Thymus (tissue), 11 donors: ENCODE measurements around the gene BMP7. TPM values are rescaled to one million over a fixed set of nuclear protein-coding genes. Genes with fewer than 3 reads are reported as not detected.
A peak's percentile ranks its signal among the peaks of the same experiment; 100 is the strongest.
"Not testable (repeated sequence)": the region's sequence is repeated elsewhere in the genome, so short reads cannot be mapped to it uniquely, and the experiment has no call there.

ENCODE experiments used
- DNase-seq, 9 donors: peaks; one replicate each; pipeline ENCODE4 v3.0.0-alpha.2; 2013; ENCODE audit warnings: low spot score in 9 of 9, low read depth in 6 of 9, missing footprints in 1 of 9
- H3K27ac ChIP-seq, 2 donors: one replicate each; pipeline ENCODE4 v1.5.1; 2013; ENCODE audit warnings: control low read depth in 1 of 2, low read depth in 1 of 2, low read length in 1 of 2, mild to moderate bottlenecking in 1 of 2, moderate library complexity in 1 of 2
- H3K27me3 ChIP-seq, 2 donors: one replicate each; pipeline ENCODE4 v1.5.1; 2013; ENCODE audit warnings: low read length in 1 of 2; ENCODE audit not compliant: control insufficient read depth in 2 of 2, insufficient read depth in 1 of 2
- H3K36me3 ChIP-seq, 2 donors: one replicate each; pipeline ENCODE4 v1.5.1; 2013; ENCODE audit warnings: low read length in 1 of 2, mild to moderate bottlenecking in 1 of 2, moderate library complexity in 1 of 2; ENCODE audit not compliant: control insufficient read depth in 2 of 2, insufficient read depth in 2 of 2
- H3K4me1 ChIP-seq, 2 donors: one replicate each; pipeline ENCODE4 v1.5.1; 2013; ENCODE audit warnings: low read length in 2 of 2; ENCODE audit not compliant: control insufficient read depth in 2 of 2, insufficient read depth in 2 of 2
- H3K4me3 ChIP-seq, 2 donors: one replicate each; pipeline ENCODE4 v1.5.1; 2013; ENCODE audit warnings: low read length in 2 of 2, control low read depth in 1 of 2, mild to moderate bottlenecking in 1 of 2
- H3K9me3 ChIP-seq, 2 donors: one replicate each; pipeline ENCODE4 v1.5.1; 2013; ENCODE audit warnings: low read length in 1 of 2, mild to moderate bottlenecking in 1 of 2; ENCODE audit not compliant: control insufficient read depth in 2 of 2, insufficient read depth in 1 of 2
- WGBS: extraction: QIAGEN DNeasy Blood & Tissue Kit; methylation state at CpG from one replicate; pipeline ENCODE4 v1.1.7; 2013; 5-methylcytosine and 5-hydroxymethylcytosine counted together
- polyA plus RNA-seq: library from polyadenylated mRNA; stranded (reverse); fragments of 200-250 nt; gene quantifications from one replicate; pipeline ENCODE4 v1.2.3, GENCODE V29; 2013
- total RNA-seq: library from RNA; stranded (reverse); fragments of 120-200 nt; gene quantifications from one replicate; pipeline ENCODE4 v1.2.4, GENCODE V29; 2013
- donor health status: healthy.

The BMP7 gene
- total and polyA plus RNA-seq, 2 donors, result 2.4 to 6.3 TPM

- whole genome bisulfite sequencing, result 15% methylated on average over 29 of the region's 29 CpGs
- H3K27ac ChIP-seq, DNase-seq, H3K9me3 ChIP-seq, H3K36me3 ChIP-seq: not testable (repeated sequence)
- peak overlapping the region; percentile 25 to 33 for H3K4me3 ChIP-seq
- H3K27me3 ChIP-seq, result peaks cover 81 to 96% of the 10 kb centered on the region in 2 donors
- peaks cover 0 to 12% of the 10 kb centered on the region in 2 donors for H3K4me1 ChIP-seq
These were observed 1.5 kb downstream of the BMP7 start for GRCh38 chr20:57264908-57265335.

- peak overlapping the region in 1 of 2 donors; percentile 17 for H3K4me3 ChIP-seq
- peaks cover 0 to 12% of the 10 kb centered on the region in 2 donors for H3K4me1 ChIP-seq
- DNase-seq, result no peak
- peak overlapping the region; percentile 31 to 32 for H3K27ac ChIP-seq
- H3K36me3 ChIP-seq, result no peaks in the 10 kb centered on the region
- WGBS, result 7% methylated on average over 54 of the region's 54 CpGs
- peaks cover 0 to 1% of the 10 kb centered on the region in 2 donors for H3K9me3 ChIP-seq
- H3K27me3 ChIP-seq, result peaks cover 84 to 97% of the 10 kb centered on the region in 2 donors
These were observed 2.3 kb downstream of the BMP7 start for GRCh38 chr20:57263801-57264792.

GRCh38 chr20:57262784-57263609 lies 3.4 kb downstream of the BMP7 start:
- peak overlapping the region; percentile 7 to 65 for H3K27ac ChIP-seq
- H3K4me1 ChIP-seq, result peaks cover 0 to 12% of the 10 kb centered on the region in 2 donors
- H3K9me3 ChIP-seq, result peaks cover 0 to 1% of the 10 kb centered on the region in 2 donors
- no peaks in the 10 kb centered on the region for H3K36me3 ChIP-seq
- 30% methylated on average over 10 of the region's 10 CpGs for WGBS
- DNase-seq, result no peak
- H3K27me3 ChIP-seq, result peaks cover 86 to 93% of the 10 kb centered on the region in 2 donors
- no peak overlapping the region for H3K4me3 ChIP-seq

GRCh38 chr20:57262301-57262700 lies 4.1 kb downstream of the BMP7 start:
- Histone ChIP-seq H3K4me1 (peaks cover 0 to 12% of the 10 kb centered on the region in 2 donors), H3K4me3 (no peak overlapping the region), H3K27me3 (peaks cover 82 to 90% of the 10 kb centered on the region in 2 donors), H3K36me3 (no peaks in the 10 kb centered on the region), H3K27ac (no peak overlapping the region), H3K9me3 (peaks cover 0 to 1% of the 10 kb centered on the region in 2 donors)
- no peak for DNase-seq
- WGBS, result 56% methylated on average over 10 of the region's 10 CpGs

- Histone ChIP-seq H3K4me3 (no peak overlapping the region), H3K27ac (peak overlapping the region in 1 of 2 donors; percentile 37), H3K9me3 (peaks cover 0 to 1% of the 10 kb centered on the region in 2 donors), H3K36me3 (no peaks in the 10 kb centered on the region), H3K27me3 (peaks cover 76 to 83% of the 10 kb centered on the region in 2 donors), H3K4me1 (peaks cover 0 to 12% of the 10 kb centered on the region in 2 donors)
- DNase-seq, result no peak
- WGBS, result 51% methylated on average over 13 of the region's 13 CpGs
These were observed 4.8 kb downstream of the BMP7 start for GRCh38 chr20:57261457-57262251.

GRCh38 chr20:57260934-57261333 lies 5.5 kb downstream of the BMP7 start:
- Histone ChIP-seq H3K27me3 (peaks cover 69 to 78% of the 10 kb centered on the region in 2 donors), H3K4me3 (no peak overlapping the region), H3K4me1 (peaks cover 0 to 12% of the 10 kb centered on the region in 2 donors), H3K36me3 (no peaks in the 10 kb centered on the region), H3K9me3 (peaks cover 0 to 1% of the 10 kb centered on the region in 2 donors), H3K27ac (peak overlapping the region in 1 of 2 donors; percentile 40)
- WGBS, result 26% methylated on average over 14 of the region's 14 CpGs
- DNase-seq, result no peak

- no peak for DNase-seq
- H3K27me3 ChIP-seq, result peaks cover 62 to 71% of the 10 kb centered on the region in 2 donors
- 70% methylated on average over 23 of the region's 23 CpGs for WGBS
- peaks cover 0 to under 1% of the 10 kb centered on the region in 2 donors for H3K9me3 ChIP-seq
- no peaks in the 10 kb centered on the region for H3K36me3 ChIP-seq
- H3K4me1 ChIP-seq, result peaks cover 0 to 12% of the 10 kb centered on the region in 2 donors
- no peak overlapping the region for H3K27ac ChIP-seq
- H3K4me3 ChIP-seq, result no peak overlapping the region
These were observed 6.2 kb downstream of the BMP7 start for GRCh38 chr20:57259938-57260921.
